Uterus (tissue), 4 donors: ENCODE data around the gene HOXD8. TPM values are rescaled to one million over a fixed set of nuclear protein-coding genes. Genes with fewer than 3 reads are reported as not detected.

ENCODE experiments used
- DNase-seq, 2 donors: peaks; one replicate each; pipeline ENCODE4 v3.0.0-alpha.2; 2019 to 2020
- H3K27ac ChIP-seq, 2 donors: fragments of 200-600 bp; sonication (generic); 1 replicate in 1 of 2; 2 replicates in 1 of 2; pipeline ENCODE4 v1.5.1; 2016 to 2018
- H3K27me3 ChIP-seq, 2 donors: fragments of 200-600 bp; sonication (generic); one replicate each; pipeline ENCODE4 v1.5.1; 2018 to 2019; ENCODE audit warnings: control low read depth in 1 of 2
- H3K36me3 ChIP-seq, 2 donors: fragments of 200-600 bp; sonication (generic); one replicate each; pipeline ENCODE4 v1.5.1; 2019; ENCODE audit warnings: control low read depth in 1 of 2
- H3K4me1 ChIP-seq, 2 donors: fragments of 200-600 bp; sonication (generic); one replicate each; pipeline ENCODE4 v1.5.1; 2018 to 2019; ENCODE audit warnings: control low read depth in 1 of 2
- H3K4me3 ChIP-seq, 2 donors: fragments of 200-600 bp; sonication (generic); 1 replicate in 1 of 2; 2 replicates in 1 of 2; pipeline ENCODE4 v1.5.1; 2018 to 2019; ENCODE audit warnings: mild to moderate bottlenecking in 1 of 2
- H3K9me3 ChIP-seq, 2 donors: fragments of 200-600 bp; sonication (generic); one replicate each; pipeline ENCODE4 v1.5.1; 2019; ENCODE audit warnings: control low read depth in 1 of 2
- CTCF ChIP-seq, 4 experiments: fragments of 200-600 bp in 2 of 4; fragments of 450-650 bp in 2 of 4; sonication (generic) in 2 of 4; IDR thresholded peaks; one replicate each; pipeline ENCODE4 v1.5.1; 2016 to 2019; ENCODE audit warnings: antibody characterized with exemption in 4 of 4, mild to moderate bottlenecking in 2 of 4, moderate library complexity in 1 of 4
- POLR2A ChIP-seq, 2 donors: fragments of 450-650 bp; IDR thresholded peaks; one replicate each; pipeline ENCODE4 v1.6.1; 2016; ENCODE audit warnings: antibody characterized with exemption in 2 of 2, mild to moderate bottlenecking in 1 of 2, moderate library complexity in 1 of 2
- intact Hi-C: fragments of 100-400 bp; cut with DNase I; formaldehyde crosslinking; loops from one replicate; pipeline ENCODE4 v1.15.1; 2023; ENCODE audit warnings: low total_unique reads
- total RNA-seq, 4 donors: library from RNA; depleted of rRNA in 3 of 4; stranded (reverse); fragments of >200 nt in 3 of 4; gene quantifications; one replicate each; pipeline versions ENCODE4 v1.1.0 to v1.2.4, GENCODE V29; 2014 to 2023
- donor health status: DM: yes; HTN: yes; CAD: no.

The HOXD8 gene
- total RNA-seq, 4 donors from 2014 or later = 25.8 to 75.6 (median 48.0) TPM

GRCh38 chr2:176128172-176128981 is 1.1 kb upstream of the HOXD8 start:
- no peak for TF ChIP-seq POLR2A (IDR thresholded peaks at IDR 0.05)
- no peak for TF ChIP-seq CTCF (IDR thresholded peaks at IDR 0.05)
- DNase-seq = peak; percentile 48 to 53
- H3K36me3 ChIP-seq = no peaks in the 10 kb centered on the region
- H3K4me3 ChIP-seq = peak overlapping the region; percentile 62 to 78
- H3K4me1 ChIP-seq = no peaks in the 10 kb centered on the region
- H3K27ac ChIP-seq = peak overlapping the region; percentile 98 to 99
- no peaks in the 10 kb centered on the region for H3K9me3 ChIP-seq
- no peaks in the 10 kb centered on the region for H3K27me3 ChIP-seq
- intact Hi-C loops = loop anchor here (5.0 to 10.0 kb wide), 3 partner anchors 509 to 1136 kb away; partner anchors contain the start of gene NFE2L2

- Histone ChIP-seq H3K9me3 (no peaks in the 10 kb centered on the region), H3K27me3 (no peaks in the 10 kb centered on the region), H3K4me1 (peaks cover 0 to 9% of the 10 kb centered on the region in 2 donors), H3K4me3 (peak overlapping the region; percentile 62 to 78), H3K27ac (peak overlapping the region; percentile 98 to 99), H3K36me3 (no peaks in the 10 kb centered on the region)
- no peak for DNase-seq
- intact Hi-C loops = loop anchor here (5.0 to 10.0 kb wide), 3 partner anchors 508 to 1135 kb away; partner anchors contain the start of gene NFE2L2
- peak in 1 of 2 donors; percentile 7 for TF ChIP-seq POLR2A (IDR thresholded peaks at IDR 0.05)
- TF ChIP-seq CTCF (IDR thresholded peaks at IDR 0.05) = no peak
Measured at GRCh38 chr2:176129813-176130146, 275 bp downstream of the HOXD8 start.

GRCh38 chr2:176130147-176130956 is 847 bp downstream of the HOXD8 start:
- Histone ChIP-seq H3K36me3 (no peaks in the 10 kb centered on the region), H3K9me3 (no peaks in the 10 kb centered on the region), H3K4me3 (peak overlapping the region; percentile 62 to 78), H3K27me3 (no peaks in the 10 kb centered on the region), H3K4me1 (peaks cover 0 to 15% of the 10 kb centered on the region in 2 donors), H3K27ac (peak overlapping the region; percentile 98 to 99)
- intact Hi-C loops = no loop called here
- DNase-seq = peak; percentile 85 to 92
- TF ChIP-seq CTCF (IDR thresholded peaks at IDR 0.05) (peak in 1 of 4 experiments; percentile 13), POLR2A (IDR thresholded peaks at IDR 0.05) (peak; percentile 20 to 65)

- Histone ChIP-seq H3K4me1 (peaks cover 0 to 15% of the 10 kb centered on the region in 2 donors), H3K4me3 (peak overlapping the region; percentile 62 to 78)
Measured at GRCh38 chr2:176130957-176131847, 1.7 kb downstream of the HOXD8 start.

More at GRCh38 chr2:176130957-176131847, 1.7 kb downstream of the HOXD8 start:
- H3K9me3 ChIP-seq = no peaks in the 10 kb centered on the region
- H3K36me3 ChIP-seq = no peaks in the 10 kb centered on the region
- H3K27ac ChIP-seq = peak overlapping the region; percentile 98 to 99
- no peaks in the 10 kb centered on the region for H3K27me3 ChIP-seq
- intact Hi-C loops = no loop called here
- DNase-seq = no peak
- TF ChIP-seq POLR2A (IDR thresholded peaks at IDR 0.05) (no peak), CTCF (IDR thresholded peaks at IDR 0.05) (no peak)
